ENCODE measurements around the gene DCLK1. TPM values are rescaled to one million over a fixed set of nuclear protein-coding genes. Genes with fewer than 3 reads are reported as not detected.

The DCLK1 gene
- total and polyA plus RNA-seq, 10 of the 15 experiments (the other 5 are each of a cell fraction or from before 2014, with no cell fraction given) = not detected

DNA sequence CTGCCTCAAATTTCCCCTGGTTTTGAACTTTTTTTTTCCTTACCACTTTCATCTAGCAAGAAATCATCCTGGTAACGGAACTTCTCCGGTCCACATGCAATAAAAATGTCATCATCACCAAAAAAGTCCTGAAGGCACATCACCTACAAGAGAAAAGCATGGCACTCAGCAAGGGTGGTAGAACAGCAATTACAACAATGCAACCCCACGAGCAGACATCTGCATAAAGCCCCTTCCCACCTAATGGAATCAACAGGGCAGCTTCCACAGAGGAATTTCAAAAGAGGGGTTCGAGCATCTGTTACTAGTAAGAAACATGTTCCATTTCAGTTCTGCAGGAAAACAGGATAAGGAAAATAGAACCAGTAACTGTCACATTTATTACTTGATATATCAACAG lies 183.9 kb downstream of the DCLK1 start:
- intact Hi-C loops (cut with micrococcal nuclease; ENCODE audit: unreplicated experiment) (no loop called here), in situ Hi-C loops (cut with MboI) (no loop called here)
- H3K4me3 ChIP-seq = no peak overlapping the region
- ATAC-seq (no peak), FAIRE-seq (no peak), DNase-seq (ENCODE audit: low read depth, low spot score) (no peak)
- TF ChIP-seq HCFC1 (IDR thresholded peaks at IDR 0.05; ENCODE audit: low read length) (no peak), POLR2AphosphoS5 (IDR thresholded peaks at IDR 0.05; ENCODE audit: low read length) (no peak), CREB1 (IDR thresholded peaks at IDR 0.05; ENCODE audit: low read depth) (no peak), RB1 (IDR thresholded peaks at IDR 0.05; ENCODE audit: borderline replicate concordance) (no peak), MEF2A (IDR thresholded peaks at IDR 0.05; ENCODE audit: insufficient read depth, low read depth, low read length) (no peak), ESRRA (IDR thresholded peaks at IDR 0.05; ENCODE audit: low read length) (no peak), SMAD5 (IDR thresholded peaks at IDR 0.05; ENCODE audit: low read depth) (no peak), MYB (IDR thresholded peaks at IDR 0.05; ENCODE audit: borderline replicate concordance, low read depth, low read length) (no peak), BACH1 (IDR thresholded peaks at IDR 0.05; ENCODE audit: borderline replicate concordance) (no peak), CHD1 (IDR thresholded peaks at IDR 0.05; ENCODE audit: low read depth, low read length) (no peak), RAD51 (IDR thresholded peaks at IDR 0.05) (no peak), FOXK2 (IDR thresholded peaks at IDR 0.05) (no peak)
- TF ChIP-seq, protein P1, sequence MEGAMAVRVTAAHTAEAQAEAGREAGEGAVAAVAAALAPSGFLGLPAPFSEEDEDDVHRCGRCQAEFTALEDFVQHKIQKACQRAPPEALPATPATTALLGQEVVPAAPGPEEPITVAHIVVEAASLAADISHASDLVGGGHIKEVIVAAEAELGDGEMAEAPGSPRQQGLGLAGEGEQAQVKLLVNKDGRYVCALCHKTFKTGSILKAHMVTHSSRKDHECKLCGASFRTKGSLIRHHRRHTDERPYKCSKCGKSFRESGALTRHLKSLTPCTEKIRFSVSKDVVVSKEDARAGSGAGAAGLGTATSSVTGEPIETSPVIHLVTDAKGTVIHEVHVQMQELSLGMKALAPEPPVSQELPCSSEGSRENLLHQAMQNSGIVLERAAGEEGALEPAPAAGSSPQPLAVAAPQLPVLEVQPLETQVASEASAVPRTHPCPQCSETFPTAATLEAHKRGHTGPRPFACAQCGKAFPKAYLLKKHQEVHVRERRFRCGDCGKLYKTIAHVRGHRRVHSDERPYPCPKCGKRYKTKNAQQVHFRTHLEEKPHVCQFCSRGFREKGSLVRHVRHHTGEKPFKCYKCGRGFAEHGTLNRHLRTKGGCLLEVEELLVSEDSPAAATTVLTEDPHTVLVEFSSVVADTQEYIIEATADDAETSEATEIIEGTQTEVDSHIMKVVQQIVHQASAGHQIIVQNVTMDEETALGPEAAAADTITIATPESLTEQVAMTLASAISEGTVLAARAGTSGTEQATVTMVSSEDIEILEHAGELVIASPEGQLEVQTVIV (IDR thresholded peaks at IDR 0.05; ENCODE audit: borderline replicate concordance, partially characterized antibody) = no peak
- TF ChIP-seq, protein P2, sequence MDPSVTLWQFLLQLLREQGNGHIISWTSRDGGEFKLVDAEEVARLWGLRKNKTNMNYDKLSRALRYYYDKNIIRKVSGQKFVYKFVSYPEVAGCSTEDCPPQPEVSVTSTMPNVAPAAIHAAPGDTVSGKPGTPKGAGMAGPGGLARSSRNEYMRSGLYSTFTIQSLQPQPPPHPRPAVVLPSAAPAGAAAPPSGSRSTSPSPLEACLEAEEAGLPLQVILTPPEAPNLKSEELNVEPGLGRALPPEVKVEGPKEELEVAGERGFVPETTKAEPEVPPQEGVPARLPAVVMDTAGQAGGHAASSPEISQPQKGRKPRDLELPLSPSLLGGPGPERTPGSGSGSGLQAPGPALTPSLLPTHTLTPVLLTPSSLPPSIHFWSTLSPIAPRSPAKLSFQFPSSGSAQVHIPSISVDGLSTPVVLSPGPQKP (IDR thresholded peaks at IDR 0.05; ENCODE audit: low read depth, low read length) = no peak
- TF ChIP-seq, protein P3, sequence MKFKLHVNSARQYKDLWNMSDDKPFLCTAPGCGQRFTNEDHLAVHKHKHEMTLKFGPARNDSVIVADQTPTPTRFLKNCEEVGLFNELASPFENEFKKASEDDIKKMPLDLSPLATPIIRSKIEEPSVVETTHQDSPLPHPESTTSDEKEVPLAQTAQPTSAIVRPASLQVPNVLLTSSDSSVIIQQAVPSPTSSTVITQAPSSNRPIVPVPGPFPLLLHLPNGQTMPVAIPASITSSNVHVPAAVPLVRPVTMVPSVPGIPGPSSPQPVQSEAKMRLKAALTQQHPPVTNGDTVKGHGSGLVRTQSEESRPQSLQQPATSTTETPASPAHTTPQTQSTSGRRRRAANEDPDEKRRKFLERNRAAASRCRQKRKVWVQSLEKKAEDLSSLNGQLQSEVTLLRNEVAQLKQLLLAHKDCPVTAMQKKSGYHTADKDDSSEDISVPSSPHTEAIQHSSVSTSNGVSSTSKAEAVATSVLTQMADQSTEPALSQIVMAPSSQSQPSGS (IDR thresholded peaks at IDR 0.05; ENCODE audit: low read length) = no peak
- no peaks in the 10 kb centered on the region for H3K79me2 ChIP-seq (ENCODE audit: control insufficient read depth, insufficient read depth, low read length)
- no peaks in the 10 kb centered on the region for H3K36me3 ChIP-seq (ENCODE audit: control insufficient read depth in 2 of 2, insufficient read depth in 2 of 2, low read length in 1 of 2)
- ChIA-PET SMC1A (ENCODE audit: uncharacterized antibody, unreplicated experiment) (interaction anchor here (0.7 kb wide), 1 partner anchor 209 kb away, joined by 3 read pairs; no protein-coding TSS in a partner anchor), POLR2A (no interaction called here), CTCF (no interaction called here), RAD21 (ENCODE audit: unreplicated experiment) (no interaction called here)
- no peaks in the 10 kb centered on the region for H3K27me3 ChIP-seq (replicated peaks in 1 of 2; ENCODE audit: control insufficient read depth in 2 of 2, insufficient read depth in 2 of 2, low read length in 1 of 2)
- no peaks in the 10 kb centered on the region for H3K4me1 ChIP-seq (ENCODE audit: control insufficient read depth, insufficient read depth, low read length)
- no peak overlapping the region for H2AFZ ChIP-seq (ENCODE audit: control insufficient read depth, low read depth, low read length)
- WGBS (ENCODE audit: insufficient coverage, insufficient replicate concordance, low lambda C conversion rate, missing lambda C conversion rate) = 5% methylated on average over 4 of the region's 4 CpGs
- BruUV-seq (replicated peaks) = no TSS peak
- no peaks in the 10 kb centered on the region; the same call in 2 of the 3 replicates for H3K9me3 ChIP-seq (replicated peaks; ENCODE audit: control insufficient read depth, insufficient read depth, low read length)
- H3K9ac ChIP-seq (ENCODE audit: control insufficient read depth, insufficient read depth, low read length) = no peak overlapping the region
- no peaks in the 10 kb centered on the region for H4K20me1 ChIP-seq (ENCODE audit: control insufficient read depth, insufficient read depth)
- H3K4me2 ChIP-seq (ENCODE audit: control insufficient read depth, insufficient read depth) = no peak overlapping the region
- H3K27ac ChIP-seq (ENCODE audit: control insufficient read depth, insufficient read depth) = no peak overlapping the region
